Activated CD4-positive, CD25-positive, alpha-beta regulatory T cell treated with anti-CD3 and anti-CD28 coated beads, Interleukin-2, amount 50 U/mL, for 72 hours (primary cell): Measurements from ENCODE around the gene ZNF655.
"Not testable (repeated sequence)": the region's sequence is repeated elsewhere in the genome, so short reads cannot be mapped to it uniquely, and the experiment has no call there.

Experiments
- DNase-seq: peaks from one replicate; pipeline ENCODE4 v3.0.0; 2021

The ZNF655 gene

DNA sequence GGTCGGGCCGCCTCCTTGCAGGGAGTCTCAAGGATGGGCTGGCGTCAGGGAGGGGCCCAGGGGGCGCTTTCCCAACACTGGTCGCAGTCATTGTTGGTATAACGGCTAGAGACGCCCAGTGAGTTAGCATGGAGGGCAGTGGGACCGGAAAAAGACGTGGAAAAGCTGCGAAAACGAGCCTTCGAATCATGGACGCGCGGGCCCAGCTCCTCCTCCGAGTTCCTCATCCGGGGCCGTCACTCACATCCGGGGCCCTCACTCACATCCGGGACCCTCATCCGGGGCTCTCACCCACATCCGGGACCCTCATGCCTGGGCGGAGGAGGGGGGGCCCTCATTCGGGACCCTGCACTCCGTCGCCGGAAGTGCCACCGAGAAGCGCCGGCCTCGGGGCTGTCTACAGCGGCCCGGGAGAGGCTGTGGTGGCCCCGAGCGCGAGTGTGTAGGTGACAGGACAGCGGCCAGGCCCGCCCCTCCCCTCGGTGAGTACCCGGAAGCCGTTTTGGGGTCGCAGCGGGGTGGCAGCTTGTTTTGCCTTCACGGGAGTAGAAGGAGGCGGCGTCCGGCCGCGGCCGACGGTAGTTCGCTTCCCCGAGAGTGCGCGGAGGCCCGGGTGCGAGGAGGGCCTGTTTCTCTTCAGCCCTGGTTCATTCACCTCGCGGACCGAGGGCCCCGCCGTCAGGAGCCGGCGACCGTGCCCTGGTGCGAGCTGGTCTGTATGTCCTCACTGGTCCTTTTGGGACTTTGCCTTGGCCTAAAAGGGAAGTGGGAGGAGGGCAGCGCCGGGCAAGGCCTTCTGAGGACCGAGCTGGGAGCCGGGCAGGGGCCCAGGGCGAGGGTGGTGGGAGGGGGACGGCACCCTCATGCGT is at the start of gene ZNF655:
Gene ZNF655 (plus strand): TSS at position 337 of the 869 bp plus-strand sequence. CDS start 1,918 bp downstream, outside the sequence.
- DNase-seq = peak; percentile 87

DNA sequence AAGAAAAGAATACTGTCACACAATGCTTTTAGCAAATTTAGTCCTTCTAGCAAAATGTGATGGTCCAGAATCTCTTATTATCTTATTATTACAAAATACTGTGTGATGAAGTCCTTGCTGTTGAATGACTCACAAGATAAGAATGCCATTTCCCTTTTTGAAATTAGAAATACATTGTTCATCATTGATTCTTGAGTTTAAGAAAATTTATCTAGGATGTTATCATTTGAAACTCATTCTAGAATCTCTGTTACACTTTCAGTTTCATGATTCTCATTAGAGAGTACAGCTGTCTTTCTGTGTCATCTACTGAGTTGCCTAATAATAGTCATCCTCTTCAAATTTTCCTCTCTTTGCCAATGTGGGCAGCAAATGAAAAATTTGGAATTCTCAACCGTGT is 44.4 kb upstream of the ZNF655 start:
- DNase-seq = no peak

DNA sequence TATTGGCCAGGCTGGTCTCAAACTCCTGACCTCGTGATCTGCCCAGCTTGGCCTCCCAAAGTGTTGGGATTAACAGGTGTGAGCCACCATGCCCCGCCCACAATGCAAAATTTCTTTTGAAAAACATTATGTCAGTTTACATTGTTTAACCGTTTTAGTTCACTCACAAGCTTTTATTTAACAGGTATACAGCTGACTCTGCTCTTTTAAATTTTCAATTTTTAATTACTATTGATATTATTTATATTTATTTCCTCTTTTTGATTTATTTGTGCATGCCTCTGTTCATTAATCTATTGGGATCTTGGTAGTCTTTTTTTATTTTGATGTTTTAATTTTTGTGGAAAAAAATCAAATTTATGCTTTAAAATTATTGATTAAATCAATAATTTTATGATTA is 37.0 kb upstream of the ZNF655 start:
- DNase-seq = no peak

DNA sequence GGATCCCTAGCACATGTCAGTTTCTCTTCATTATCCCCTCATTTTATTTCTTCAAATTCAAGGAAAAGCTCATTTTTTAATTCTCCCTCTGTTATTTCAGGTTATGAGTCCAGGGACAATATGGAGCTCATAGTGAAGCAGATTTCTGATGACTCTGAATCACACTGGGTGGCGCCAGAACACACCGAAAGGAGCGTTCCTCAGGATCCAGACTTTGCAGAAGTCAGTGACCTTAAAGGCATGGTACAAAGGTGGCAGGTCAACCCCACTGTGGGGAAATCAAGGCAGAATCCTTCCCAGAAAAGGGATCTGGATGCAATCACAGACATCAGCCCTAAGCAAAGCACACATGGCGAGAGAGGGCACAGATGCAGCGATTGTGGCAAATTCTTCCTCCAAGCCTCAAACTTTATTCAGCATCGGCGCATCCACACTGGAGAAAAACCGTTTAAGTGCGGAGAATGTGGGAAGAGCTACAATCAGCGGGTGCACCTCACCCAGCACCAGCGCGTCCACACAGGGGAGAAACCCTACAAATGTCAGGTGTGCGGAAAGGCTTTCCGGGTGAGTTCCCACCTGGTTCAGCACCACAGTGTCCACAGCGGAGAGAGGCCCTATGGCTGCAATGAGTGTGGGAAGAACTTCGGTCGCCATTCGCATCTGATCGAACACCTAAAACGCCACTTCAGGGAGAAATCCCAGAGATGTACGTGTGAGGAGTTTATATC is 32.6 kb upstream of the ZNF655 start:
- no peak for DNase-seq

GRCh38 chr7:99531354-99531765 is 27.1 kb upstream of the ZNF655 start:
- DNase-seq = no peak

- no peak for DNase-seq
Measured at GRCh38 chr7:99535667-99536066, 22.8 kb upstream of the ZNF655 start.

GRCh38 chr7:99539213-99539811 is 19.1 kb upstream of the ZNF655 start:
- no peak for DNase-seq

- DNase-seq = no peak
Measured at GRCh38 chr7:99540542-99540941, 17.9 kb upstream of the ZNF655 start.

DNA sequence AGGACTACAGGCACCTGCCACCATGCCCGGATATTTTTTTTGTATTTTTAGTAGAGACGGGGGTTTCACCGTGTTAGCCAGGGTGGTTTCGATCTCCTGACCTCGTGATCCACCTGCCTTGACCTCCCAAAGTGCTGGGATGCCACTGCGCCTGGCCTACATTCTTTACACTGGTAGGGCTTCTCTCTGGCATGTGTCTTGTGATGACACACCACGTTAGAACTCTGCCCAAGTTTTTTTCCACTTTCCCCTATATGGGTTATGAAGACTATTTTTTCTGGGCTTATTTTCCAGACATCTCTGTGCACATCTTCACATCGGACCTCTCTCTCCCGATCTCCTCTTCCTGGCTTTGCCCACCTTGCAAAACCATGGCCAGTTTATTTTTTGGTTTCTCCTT is 17.2 kb upstream of the ZNF655 start:
- no peak for DNase-seq

GRCh38 chr7:99543081-99543671 is 15.3 kb upstream of the ZNF655 start:
- DNase-seq = no peak

GRCh38 chr7:99543916-99544315 is 14.5 kb upstream of the ZNF655 start:
- no peak for DNase-seq

GRCh38 chr7:99545308-99545707 is 13.1 kb upstream of the ZNF655 start:
- not testable (repeated sequence) for DNase-seq

- DNase-seq = not testable (repeated sequence)
Measured at GRCh38 chr7:99549545-99549944, 8.9 kb upstream of the ZNF655 start.

GRCh38 chr7:99551334-99551733 is 7.1 kb upstream of the ZNF655 start:
- no peak for DNase-seq

GRCh38 chr7:99551767-99552463 is 6.5 kb upstream of the ZNF655 start, which contains the start of gene FAM200A:
Gene FAM200A, minus strand, starts transcription at chr7:99552114. Its CDS starts 3,707 bp downstream, at chr7:99548407.
- peak; percentile 74 for DNase-seq

GRCh38 chr7:99553039-99553438 is 5.4 kb upstream of the ZNF655 start:
- no peak for DNase-seq

DNA sequence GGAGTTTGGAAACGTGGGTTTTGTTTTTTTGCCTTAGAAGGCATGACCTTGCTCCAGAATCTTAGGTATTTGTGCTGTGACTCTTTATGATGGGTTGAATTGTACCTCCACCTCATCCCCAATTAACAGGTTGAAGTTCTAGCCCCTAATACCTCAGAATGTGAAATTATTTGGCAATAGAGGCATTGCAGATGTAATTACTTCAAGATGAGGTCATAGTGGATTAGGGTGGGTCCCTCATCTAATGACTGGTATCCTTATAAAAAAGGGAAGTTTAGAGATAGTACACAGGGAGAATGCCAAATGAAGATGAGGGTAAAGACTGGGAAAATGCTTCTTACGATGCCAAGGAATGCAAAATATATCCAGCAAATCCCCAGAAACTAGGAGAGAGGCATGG is 3.5 kb upstream of the ZNF655 start:
- no peak for DNase-seq

- DNase-seq = no peak
Measured at GRCh38 chr7:99557196-99557607, 1.2 kb upstream of the ZNF655 start.

DNA sequence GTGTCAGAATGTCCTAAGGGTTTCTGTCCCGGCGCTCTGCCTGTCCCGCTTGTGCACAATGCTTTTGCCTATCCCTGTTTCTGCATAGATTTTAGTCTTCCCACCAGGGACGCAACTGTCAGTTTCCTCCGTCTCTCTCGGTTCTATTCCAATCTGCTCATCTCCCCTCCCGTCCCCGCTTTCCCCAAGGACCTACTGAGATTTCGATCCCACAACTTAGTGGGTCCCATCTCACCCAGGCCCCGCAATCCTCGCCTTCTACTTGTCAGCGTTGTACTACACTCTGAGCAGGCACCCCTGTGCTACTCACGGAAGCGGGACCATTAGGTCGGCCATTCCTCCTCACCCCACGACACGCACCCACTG is 519 bp upstream of the ZNF655 start:
- DNase-seq = no peak

DNA sequence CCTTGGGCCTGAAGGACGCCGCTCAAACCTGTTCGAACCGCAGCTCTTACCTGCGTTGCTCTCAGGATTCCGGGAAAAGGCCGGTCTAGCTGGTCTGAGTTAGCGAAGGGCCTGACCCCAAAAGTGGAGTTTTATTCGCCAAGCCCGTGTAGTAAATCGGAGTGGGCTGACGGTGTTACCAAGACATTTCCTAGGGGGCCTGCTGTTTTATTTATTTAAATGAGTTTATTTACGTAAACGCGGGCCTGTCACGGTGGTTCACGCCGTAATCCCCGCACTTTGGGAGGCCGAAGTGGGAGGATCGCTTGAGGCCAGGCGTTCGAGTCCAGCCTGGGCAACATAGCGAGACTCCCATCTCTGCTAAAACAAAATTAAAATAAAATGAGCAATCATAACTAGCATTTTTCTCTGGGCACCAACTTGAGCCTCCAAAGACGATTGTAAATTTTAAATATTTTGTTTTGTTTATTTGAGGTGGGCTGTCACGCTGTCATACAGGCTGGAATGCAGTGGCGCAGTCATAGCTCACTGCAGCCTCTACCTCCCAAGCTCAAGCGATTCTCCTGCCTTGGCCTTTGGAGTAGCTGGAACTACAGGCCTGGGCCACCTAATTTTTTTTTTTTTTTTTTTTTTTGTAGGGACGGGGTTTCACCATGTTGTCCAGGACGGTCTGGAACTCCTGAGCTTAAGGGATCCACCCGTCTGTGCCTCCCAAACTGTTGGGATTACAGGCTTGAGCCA is 903 bp downstream of the ZNF655 start:
- no peak for DNase-seq

DNA sequence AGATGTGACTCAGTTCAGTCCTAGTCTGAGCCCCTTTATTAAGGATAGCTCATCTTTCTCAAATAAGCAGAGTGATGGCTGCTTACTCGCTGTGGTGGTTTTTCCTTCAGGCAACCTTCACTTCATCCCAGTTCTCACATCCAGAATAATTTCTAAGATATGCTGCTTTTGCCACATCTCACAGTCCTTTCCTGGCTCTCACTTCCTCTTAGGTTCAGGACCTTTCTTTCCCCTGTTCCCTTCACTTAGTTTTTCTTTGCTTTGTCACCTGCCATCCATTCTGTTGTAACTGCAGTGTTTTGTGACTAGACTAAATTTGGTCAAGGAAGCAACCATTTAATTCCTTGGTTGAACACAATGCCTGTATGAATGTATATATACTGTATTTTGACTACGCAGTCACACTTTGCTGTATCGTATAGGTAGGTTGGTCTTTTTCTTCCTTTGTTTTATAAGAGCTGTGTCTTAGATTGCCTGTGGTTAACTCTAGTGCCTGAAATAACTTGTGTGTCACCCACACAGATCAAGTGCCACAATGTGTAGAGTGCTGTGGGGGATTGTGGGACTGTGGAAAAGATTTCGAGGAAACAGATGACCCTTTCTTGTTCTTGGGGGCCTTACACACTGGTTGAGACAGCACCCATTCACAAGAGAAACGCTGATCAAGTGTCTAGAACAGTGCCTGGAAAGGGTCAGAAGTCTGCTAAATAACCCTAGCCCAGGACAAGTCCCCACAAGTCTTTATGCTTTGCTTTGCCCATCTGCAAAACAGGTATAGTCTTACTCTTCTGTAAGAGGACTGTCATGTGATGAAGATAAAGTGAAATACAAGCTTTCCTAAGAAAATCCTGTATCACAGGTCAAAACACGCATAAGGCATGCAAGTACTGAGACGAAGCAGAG is 2.6 kb downstream of the ZNF655 start:
- DNase-seq = no peak
